ENCODE data around the gene BTBD19. TPM values are rescaled to one million over a fixed set of nuclear protein-coding genes. Genes with fewer than 3 reads are reported as not detected.

Gene BTBD19
- total RNA-seq, 6 donors from 2014 or later, result 5.1 to 63.9 (median 17.8) TPM

DNA sequence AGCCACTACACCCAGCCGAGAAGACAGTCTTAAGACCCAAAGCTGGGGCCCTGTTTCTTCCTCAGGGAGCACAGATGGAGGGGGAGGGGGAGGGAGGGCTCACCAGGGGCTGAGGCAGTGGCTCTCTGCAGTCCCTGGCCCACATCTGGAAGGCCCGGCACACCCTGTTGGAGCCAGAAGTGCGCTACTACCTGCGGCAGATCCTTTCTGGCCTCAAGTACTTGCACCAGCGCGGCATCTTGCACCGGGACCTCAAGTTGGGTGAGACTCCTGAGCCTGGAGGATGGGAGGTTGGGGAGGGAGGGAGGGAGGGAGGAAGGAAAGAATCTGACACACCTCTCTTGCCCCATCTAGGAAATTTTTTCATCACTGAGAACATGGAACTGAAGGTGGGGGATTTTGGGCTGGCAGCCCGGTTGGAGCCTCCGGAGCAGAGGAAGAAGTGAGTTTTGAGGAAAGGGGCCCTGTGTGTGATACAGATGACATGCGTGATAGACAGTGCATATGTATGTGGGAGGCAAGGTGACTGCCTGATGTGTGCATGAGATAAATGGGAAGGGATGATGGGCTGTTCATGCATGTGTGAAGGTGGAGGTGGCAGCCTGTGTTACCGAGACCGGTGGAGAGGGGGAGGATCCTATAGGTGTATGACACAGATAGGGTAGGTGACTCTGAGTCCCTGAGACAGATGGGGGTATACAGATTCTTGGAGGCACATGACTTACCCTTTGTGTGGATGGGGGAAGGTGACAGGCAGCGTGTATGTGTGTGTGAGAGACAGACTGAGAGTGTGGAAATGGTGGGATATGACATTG lies 6.6 kb upstream of the BTBD19 start:
- ATAC-seq (ENCODE audit: low FRiP score in 2 of 2) (no peak), DNase-seq (no peak)
- Histone ChIP-seq H3K9me3 (no peaks in the 10 kb centered on the region), H3K27ac (peak overlapping the region; percentile 59 to 99 (median 86)), H3K4me1 (peaks cover 37 to 64% (median 54%) of the 10 kb centered on the region in 4 donors), H3K27me3 (no peaks in the 10 kb centered on the region), H3K4me3 (peak overlapping the region; percentile 50 to 97 (median 92)), H3K36me3 (peaks cover 17 to 45% (median 41%) of the 10 kb centered on the region in 4 donors)
- TF ChIP-seq POLR2A (IDR thresholded peaks at IDR 0.05) (no peak), POLR2AphosphoS5 (IDR thresholded peaks at IDR 0.05) (no peak), EP300 (IDR thresholded peaks at IDR 0.05) (no peak), CTCF (IDR thresholded peaks at IDR 0.05) (no peak)
- 41 to 49% methylated on average over 12 to 13 of the region's 13 CpGs for WGBS, 2 donors

- Histone ChIP-seq H3K27me3 (no peaks in the 10 kb centered on the region), H3K9me3 (no peaks in the 10 kb centered on the region), H3K27ac (peak overlapping the region; percentile 59 to 99 (median 86)), H3K4me3 (peak overlapping the region in 3 of 4 donors; percentile 90 to 97 (median 93)), H3K36me3 (peaks cover 17 to 49% (median 42%) of the 10 kb centered on the region in 4 donors), H3K4me1 (peaks cover 44 to 72% (median 60%) of the 10 kb centered on the region in 4 donors)
- no peak for ATAC-seq (ENCODE audit: low FRiP score in 2 of 2)
- WGBS, 2 donors, result 64 to 73% methylated on average over 2 to 12 of the region's 13 CpGs
- TF ChIP-seq CTCF (IDR thresholded peaks at IDR 0.05) (no peak), EP300 (IDR thresholded peaks at IDR 0.05) (no peak), POLR2A (IDR thresholded peaks at IDR 0.05) (no peak), POLR2AphosphoS5 (IDR thresholded peaks at IDR 0.05) (no peak)
- DNase-seq, result no peak
Measured at GRCh38 chr1:44802306-44803061, 5.8 kb upstream of the BTBD19 start.

DNA sequence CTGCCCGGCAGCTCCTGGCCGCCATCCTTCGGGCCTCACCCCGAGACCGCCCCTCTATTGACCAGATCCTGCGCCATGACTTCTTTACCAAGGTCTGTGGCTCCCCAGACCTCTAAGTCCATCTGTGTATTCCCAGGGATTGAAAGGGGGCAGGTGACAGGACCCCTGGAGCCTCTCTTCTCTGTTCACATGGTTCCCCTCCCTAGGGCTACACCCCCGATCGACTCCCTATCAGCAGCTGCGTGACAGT lies 5.3 kb upstream of the BTBD19 start:
- 85 to 93% methylated on average over 3 to 9 of the region's 9 CpGs for WGBS, 2 donors
- H3K4me3 ChIP-seq, result peak overlapping the region in 1 of 4 donors; percentile 90
- H3K9me3 ChIP-seq, result no peaks in the 10 kb centered on the region
- H3K36me3 ChIP-seq, result peaks cover 17 to 49% (median 42%) of the 10 kb centered on the region in 4 donors
- ATAC-seq (ENCODE audit: low FRiP score in 2 of 2), result no peak
- no peak for DNase-seq
- no peaks in the 10 kb centered on the region for H3K27me3 ChIP-seq
- no peak for TF ChIP-seq POLR2A (IDR thresholded peaks at IDR 0.05)
- no peak for TF ChIP-seq POLR2AphosphoS5 (IDR thresholded peaks at IDR 0.05)
- TF ChIP-seq CTCF (IDR thresholded peaks at IDR 0.05), result no peak
- no peak for TF ChIP-seq EP300 (IDR thresholded peaks at IDR 0.05)
- H3K27ac ChIP-seq, result peak overlapping the region; percentile 59 to 99 (median 86)
- peaks cover 49 to 77% (median 63%) of the 10 kb centered on the region in 4 donors for H3K4me1 ChIP-seq

- no peaks in the 10 kb centered on the region for H3K27me3 ChIP-seq
- WGBS, 2 donors, result 79 to 89% methylated on average over 8 to 13 of the region's 13 CpGs
- no peak for DNase-seq
- no peak for ATAC-seq (ENCODE audit: low FRiP score in 2 of 2)
- H3K27ac ChIP-seq, result peak overlapping the region; percentile 59 to 99 (median 86)
- H3K36me3 ChIP-seq, result peaks cover 17 to 49% (median 42%) of the 10 kb centered on the region in 4 donors
- peaks cover 55 to 82% (median 68%) of the 10 kb centered on the region in 4 donors for H3K4me1 ChIP-seq
- TF ChIP-seq POLR2A (IDR thresholded peaks at IDR 0.05) (no peak), POLR2AphosphoS5 (IDR thresholded peaks at IDR 0.05) (no peak)
- no peaks in the 10 kb centered on the region for H3K9me3 ChIP-seq
- peak overlapping the region in 1 of 4 donors; percentile 90 for H3K4me3 ChIP-seq
Measured at GRCh38 chr1:44803312-44804095, 4.8 kb upstream of the BTBD19 start.
